Stimulated activated effector memory CD8-positive, alpha-beta T cell treated with anti-CD3 and anti-CD28 coated beads, Interleukin-12 subunit alpha, Interleukin-12 subunit beta, amount 100 ng/mL, for 72 hours (primary cell): ENCODE data around the gene SLC9B1.

Source experiments
- ATAC-seq: fragments of 150-1000 bp; cut with Tn5 transposase; 2 replicates; pipeline ENCODE4 v1.10.0; 2021
- DNase-seq, 2 donors: peaks; one replicate each; pipeline ENCODE4 v3.0.0; 2021 to 2022; ENCODE audit warnings: low spot score in 2 of 2
- H3K27ac Mint-ChIP-seq: one replicate; pipeline ENCODE4 v1.8.0; 2022; ENCODE audit warnings: mild to moderate bottlenecking, mixed read lengths
- H3K36me3 Mint-ChIP-seq: one replicate; pipeline ENCODE4 v1.8.0; 2022; ENCODE audit warnings: mild to moderate bottlenecking, mixed read lengths
- H3K4me1 Mint-ChIP-seq: one replicate; pipeline ENCODE4 v1.8.0; 2022; ENCODE audit warnings: mixed read lengths
- H3K4me3 Mint-ChIP-seq: one replicate; pipeline ENCODE4 v1.8.0; 2022; ENCODE audit warnings: mild to moderate bottlenecking, mixed read lengths
- H3K9me3 Mint-ChIP-seq: one replicate; pipeline ENCODE4 v1.8.0; 2022; ENCODE audit warnings: mixed read lengths

Gene SLC9B1, protein sequence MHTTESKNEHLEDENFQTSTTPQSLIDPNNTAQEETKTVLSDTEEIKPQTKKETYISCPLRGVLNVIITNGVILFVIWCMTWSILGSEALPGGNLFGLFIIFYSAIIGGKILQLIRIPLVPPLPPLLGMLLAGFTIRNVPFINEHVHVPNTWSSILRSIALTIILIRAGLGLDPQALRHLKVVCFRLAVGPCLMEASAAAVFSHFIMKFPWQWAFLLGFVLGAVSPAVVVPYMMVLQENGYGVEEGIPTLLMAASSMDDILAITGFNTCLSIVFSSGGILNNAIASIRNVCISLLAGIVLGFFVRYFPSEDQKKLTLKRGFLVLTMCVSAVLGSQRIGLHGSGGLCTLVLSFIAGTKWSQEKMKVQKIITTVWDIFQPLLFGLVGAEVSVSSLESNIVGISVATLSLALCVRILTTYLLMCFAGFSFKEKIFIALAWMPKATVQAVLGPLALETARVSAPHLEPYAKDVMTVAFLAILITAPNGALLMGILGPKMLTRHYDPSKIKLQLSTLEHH

DNA sequence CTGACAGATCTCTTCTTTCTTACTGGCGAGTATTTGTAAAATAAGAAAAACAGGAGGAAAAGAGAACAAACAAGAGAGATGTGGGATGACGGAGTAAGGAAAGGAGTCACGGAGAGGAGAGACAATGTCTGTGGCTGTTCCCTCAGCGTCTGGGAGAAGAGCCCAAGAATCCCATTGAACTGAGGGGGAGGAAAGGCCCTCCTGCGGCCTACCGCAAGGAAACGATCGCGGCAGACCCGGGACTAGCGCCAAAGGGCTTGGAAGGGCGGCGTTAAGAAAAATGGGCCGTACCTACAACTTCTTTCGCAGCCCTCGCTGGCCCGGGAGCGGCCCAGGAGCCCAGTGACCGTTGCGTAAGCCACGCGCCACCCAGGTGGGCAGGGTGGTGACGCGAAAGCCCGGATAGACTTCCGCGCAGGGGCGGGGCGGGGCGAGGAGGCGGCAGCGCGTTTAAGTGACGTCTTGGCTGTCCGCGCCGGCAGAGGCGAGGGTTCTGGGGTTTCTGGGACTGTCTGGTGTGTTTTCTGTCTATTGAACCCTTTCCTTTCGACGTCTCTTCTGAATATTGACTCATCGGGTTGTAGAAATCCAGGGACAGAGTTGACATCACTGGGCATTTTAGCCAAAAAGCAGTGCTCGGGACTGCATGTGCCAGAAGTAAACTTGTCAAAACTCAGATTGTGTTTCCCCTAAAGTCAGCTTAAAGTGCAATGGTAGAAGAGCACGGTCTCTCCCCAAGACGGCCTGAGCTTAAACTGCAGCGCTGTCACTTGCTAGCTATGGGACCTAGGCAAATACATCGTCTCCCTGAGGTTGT, at the start of gene SLC9B1:
SLC9B1 (minus strand) TSS at position 398 of the 817 bp plus-strand sequence. CDS start 27,994 bp downstream, outside the sequence.
- peak; percentile 89 to 95 for DNase-seq
- H3K36me3 Mint-ChIP-seq = peaks cover 11% of the 10 kb centered on the region
- no peaks in the 10 kb centered on the region for H3K9me3 Mint-ChIP-seq
- H3K27ac Mint-ChIP-seq = peak within 1 kb of the TSS; percentile 97
- peak; percentile 99 for ATAC-seq
- peak within 1 kb of the TSS; percentile 83 for H3K4me3 Mint-ChIP-seq
- peaks cover 6% of the 10 kb centered on the region for H3K4me1 Mint-ChIP-seq

DNA sequence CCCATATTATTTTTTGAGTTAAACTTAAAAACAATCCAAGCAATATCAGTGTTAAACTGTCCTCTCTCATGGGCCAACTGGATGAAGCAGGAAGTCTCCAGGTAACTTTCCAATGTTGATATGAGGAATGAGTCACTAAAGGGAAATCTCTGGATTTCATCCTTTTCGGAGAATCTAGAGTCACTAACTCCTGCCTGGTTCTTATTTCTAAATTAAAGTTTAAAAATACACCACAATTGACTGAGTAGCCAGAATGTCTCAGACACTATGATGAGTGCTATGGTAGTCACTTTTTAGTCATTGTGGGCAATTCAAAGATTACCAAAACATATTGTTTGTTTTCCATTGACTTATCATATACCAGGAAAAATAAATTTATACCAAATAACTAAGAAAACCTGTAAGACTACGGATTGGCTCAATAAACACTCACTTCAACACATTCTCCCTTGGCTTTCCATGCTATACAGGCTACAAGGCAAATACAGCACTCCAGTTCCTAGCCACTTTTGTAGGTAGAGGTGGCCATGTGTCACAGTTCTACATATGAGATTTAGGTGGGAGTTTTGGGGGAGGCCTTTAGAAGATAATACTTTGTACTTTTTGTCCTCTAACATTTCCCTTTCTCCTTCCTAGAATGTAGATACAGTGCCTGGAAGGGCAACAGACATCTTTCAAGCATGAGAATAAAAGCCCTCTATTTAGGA, 48.5 kb upstream of the SLC9B1 start:
- Mint-ChIP-seq H3K4me1 (peaks cover 24% of the 10 kb centered on the region), H3K36me3 (peaks cover 70% of the 10 kb centered on the region), H3K9me3 (no peaks in the 10 kb centered on the region), H3K27ac (no peak overlapping the region), H3K4me3 (no peak overlapping the region)
- DNase-seq (no peak), ATAC-seq (peak; percentile 91)

DNA sequence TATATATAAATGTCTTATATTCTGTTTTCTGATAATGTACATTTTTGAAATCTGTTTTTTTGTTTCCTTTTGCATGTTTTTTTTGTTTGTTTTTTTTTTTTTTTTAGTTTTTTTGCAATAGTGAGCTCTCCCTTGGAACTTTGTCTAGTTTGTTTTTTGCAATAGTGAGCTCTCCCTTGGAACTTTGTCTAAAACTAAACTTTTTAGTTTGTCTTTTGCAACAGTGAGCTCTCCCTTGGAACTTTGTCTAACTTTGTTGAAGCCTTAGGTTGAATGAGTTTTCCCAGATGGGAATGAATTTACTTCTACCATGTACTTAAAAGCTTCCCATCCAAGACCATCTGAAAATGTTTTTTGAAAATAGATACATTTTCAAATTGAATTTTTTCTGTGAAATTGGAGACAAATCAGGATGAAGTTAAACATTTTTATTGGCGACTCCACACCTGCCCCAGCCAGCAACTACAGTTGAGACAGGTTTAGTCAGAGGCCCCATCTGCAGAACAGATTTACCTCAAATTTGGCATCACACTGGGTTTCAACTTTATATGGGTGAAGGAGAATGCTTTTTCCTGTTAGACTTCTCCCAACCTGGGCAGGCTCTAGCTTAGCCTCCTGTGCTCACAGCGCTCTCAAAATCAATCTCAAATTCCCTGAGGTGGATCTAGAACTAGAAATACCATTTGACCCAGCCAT, 41.1 kb upstream of the SLC9B1 start:
- no peaks in the 10 kb centered on the region for H3K4me1 Mint-ChIP-seq
- no peak overlapping the region for H3K4me3 Mint-ChIP-seq
- no peaks in the 10 kb centered on the region for H3K9me3 Mint-ChIP-seq
- H3K27ac Mint-ChIP-seq = no peak overlapping the region
- peaks cover 63% of the 10 kb centered on the region for H3K36me3 Mint-ChIP-seq
- ATAC-seq (no peak), DNase-seq (no peak)

DNA sequence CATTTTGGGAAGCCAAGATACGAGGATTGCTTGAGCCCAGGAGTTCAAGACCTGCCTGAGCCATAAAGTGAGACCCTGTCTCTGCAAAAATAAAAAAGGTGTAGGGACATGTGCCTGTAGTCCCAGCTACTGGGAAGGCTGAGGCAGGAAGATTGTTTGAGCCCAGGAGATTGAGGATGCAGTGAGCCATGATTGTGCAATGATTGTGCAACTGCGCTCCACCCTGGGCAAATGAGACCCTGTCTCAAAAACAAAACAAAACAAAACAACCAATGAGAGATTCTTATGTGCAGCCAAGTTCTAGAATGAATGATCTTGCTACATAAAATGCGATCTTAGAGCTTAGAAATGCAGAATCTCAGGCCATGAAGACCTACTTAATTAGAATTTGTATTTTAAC, 34.5 kb upstream of the SLC9B1 start:
- no peak overlapping the region for H3K4me3 Mint-ChIP-seq
- H3K36me3 Mint-ChIP-seq = peaks cover 41% of the 10 kb centered on the region
- H3K27ac Mint-ChIP-seq = no peak overlapping the region
- no peak for ATAC-seq
- no peak for DNase-seq
- no peaks in the 10 kb centered on the region for H3K9me3 Mint-ChIP-seq
- H3K4me1 Mint-ChIP-seq = peaks cover 9% of the 10 kb centered on the region

DNA sequence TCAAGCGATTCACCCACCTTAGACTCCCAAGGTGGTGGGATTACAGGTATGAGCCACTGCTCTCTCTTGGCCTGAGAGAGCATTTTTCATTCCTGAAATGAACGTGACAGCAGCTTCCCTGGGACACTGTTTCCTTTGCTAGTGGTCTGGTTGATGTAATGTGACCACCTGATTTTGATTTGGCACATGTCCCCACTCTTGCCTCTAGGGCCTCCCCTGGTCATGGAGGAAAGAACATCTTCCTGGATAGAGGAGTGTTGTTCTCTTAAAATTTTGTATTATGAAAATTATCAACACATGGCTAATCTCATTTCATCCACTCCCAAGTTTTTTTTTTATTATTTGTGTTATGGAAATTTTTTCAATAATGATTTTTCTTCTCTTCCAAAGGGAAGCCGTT, 33.3 kb upstream of the SLC9B1 start:
- no peak for ATAC-seq
- no peaks in the 10 kb centered on the region for H3K9me3 Mint-ChIP-seq
- no peak overlapping the region for H3K4me3 Mint-ChIP-seq

DNA sequence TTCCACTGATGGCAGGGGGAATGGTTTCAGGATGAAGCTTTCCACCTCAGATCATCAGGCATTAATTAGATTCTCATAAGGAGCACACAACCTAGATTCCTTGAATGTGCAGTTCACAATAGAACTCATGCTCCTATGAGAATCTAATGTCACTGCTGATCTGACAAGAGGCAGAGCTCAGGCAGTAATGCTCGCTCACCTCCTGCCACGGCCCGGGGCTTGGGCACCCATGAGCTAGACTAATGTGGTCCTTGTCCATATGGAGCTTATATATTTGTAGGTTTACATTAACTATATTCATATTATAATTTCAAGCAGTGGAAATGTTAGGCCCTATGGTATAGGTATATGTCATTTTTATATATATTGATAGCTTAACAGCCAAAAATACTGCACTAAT, 32.6 kb upstream of the SLC9B1 start:
- Mint-ChIP-seq H3K4me3 (no peak overlapping the region), H3K27ac (no peak overlapping the region), H3K4me1 (peaks cover 9% of the 10 kb centered on the region), H3K36me3 (peaks cover 48% of the 10 kb centered on the region), H3K9me3 (no peaks in the 10 kb centered on the region)
- DNase-seq = no peak
- no peak for ATAC-seq

More for the DNA sequence above, 33.3 kb upstream of the SLC9B1 start:
- no peak for DNase-seq
- Mint-ChIP-seq H3K4me1 (peaks cover 9% of the 10 kb centered on the region), H3K27ac (no peak overlapping the region), H3K36me3 (peaks cover 43% of the 10 kb centered on the region)

DNA sequence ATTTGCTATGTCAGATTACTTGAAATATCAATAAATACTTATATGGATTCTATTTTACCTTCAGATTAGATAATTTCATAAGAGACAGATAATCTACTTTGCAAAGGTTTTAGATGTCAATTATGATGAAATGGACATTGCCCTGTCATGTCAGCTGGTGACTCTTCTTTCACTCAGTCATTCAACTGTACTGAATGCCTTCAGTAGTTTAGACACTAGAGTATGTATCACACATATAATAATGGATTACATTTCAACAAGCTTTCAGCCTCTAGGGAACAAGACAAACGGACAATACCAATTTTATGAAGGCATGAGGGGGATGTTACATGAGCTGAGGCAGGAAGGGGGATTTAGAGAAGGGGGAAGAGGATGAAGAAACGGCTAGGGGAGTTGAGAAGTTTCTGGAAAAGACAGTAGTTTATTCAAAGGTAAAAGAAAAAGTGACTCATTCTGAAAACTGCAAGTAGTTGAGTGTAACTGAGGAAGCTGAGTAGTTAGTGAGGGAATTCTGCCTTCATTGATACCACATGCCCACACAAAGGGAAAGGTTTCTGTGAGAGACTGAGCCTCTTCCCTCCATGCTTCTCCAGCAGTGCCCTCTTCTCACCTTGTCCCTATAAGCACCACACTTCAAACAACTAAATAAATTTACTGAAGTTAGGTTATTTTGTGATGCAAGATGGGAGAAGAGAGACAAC, 31.4 kb upstream of the SLC9B1 start:
- DNase-seq (no peak), ATAC-seq (peak; percentile 68)
- Mint-ChIP-seq H3K36me3 (peaks cover 49% of the 10 kb centered on the region), H3K27ac (peak overlapping the region; percentile 60), H3K4me3 (no peak overlapping the region), H3K9me3 (no peaks in the 10 kb centered on the region), H3K4me1 (peaks cover 9% of the 10 kb centered on the region)

DNA sequence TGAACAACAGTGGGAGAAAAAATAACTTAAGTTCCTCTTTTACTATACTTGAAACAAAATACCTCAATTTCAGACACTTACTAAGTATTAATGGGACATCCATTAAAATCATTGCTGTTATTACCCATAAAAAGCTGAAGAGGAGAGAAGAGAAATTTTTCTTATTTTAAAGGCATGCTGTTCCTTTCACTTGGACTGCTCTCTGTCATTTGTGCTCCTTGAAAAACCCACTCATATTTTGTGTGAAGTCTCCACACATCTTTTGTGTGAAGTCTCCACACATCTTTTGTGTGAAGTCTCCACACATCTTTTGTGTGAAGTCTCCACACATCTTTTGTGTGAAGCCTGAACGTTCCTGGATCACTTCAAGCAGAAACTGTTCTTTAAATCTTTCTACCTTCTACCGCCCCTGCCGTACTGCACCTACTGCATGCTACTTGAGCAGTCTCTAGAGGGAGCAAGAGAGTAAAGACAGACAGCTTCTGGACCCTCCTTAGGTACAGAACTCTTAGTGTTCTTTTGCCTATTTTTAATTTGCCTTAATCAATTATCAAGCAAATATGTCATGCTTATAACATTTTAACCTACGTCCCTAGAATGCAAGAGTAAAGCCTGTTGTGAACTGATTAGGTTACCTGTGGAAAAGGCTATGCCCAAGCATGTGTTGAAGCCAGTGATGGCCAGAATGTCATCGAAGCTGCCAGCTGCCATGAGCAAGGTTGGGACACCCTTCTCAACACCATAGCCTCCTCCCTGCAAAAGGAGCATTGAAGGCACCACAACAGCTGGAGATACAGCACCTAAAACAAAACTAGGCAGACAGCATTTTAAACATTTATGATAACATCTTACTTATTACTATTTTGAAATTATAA, 27.1 kb upstream of the SLC9B1 start:
- H3K4me1 Mint-ChIP-seq = peaks cover 9% of the 10 kb centered on the region
- H3K36me3 Mint-ChIP-seq = peaks cover 76% of the 10 kb centered on the region
- ATAC-seq = peak; percentile 88
- H3K4me3 Mint-ChIP-seq = no peak overlapping the region
- H3K9me3 Mint-ChIP-seq = no peaks in the 10 kb centered on the region
- peak in 1 of 2 donors; percentile 56 for DNase-seq
- no peak overlapping the region for H3K27ac Mint-ChIP-seq

DNA sequence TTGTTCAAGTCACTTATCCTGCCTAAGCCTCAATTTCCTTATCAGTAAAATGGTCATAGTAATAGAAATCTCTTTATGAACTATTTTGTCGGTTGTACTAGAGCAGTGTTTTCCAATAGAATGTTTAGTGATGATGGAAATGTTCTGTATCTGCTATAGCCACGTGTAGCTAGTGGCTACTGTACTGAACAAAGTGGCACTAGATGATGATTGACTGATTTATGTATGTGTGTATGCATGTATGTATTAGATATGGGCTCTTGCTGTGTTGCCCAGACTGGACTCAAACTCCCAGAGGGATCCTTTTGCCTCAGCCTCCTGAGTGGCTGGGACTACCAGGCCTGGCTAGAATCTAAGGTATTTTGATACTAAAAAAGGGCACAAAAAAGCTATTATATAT, 24.7 kb upstream of the SLC9B1 start:
- H3K36me3 Mint-ChIP-seq = peaks cover 70% of the 10 kb centered on the region
- H3K4me3 Mint-ChIP-seq = no peak overlapping the region
- H3K27ac Mint-ChIP-seq = no peak overlapping the region
- no peak for DNase-seq
- H3K4me1 Mint-ChIP-seq = no peaks in the 10 kb centered on the region
- no peak for ATAC-seq
- no peaks in the 10 kb centered on the region for H3K9me3 Mint-ChIP-seq

DNA sequence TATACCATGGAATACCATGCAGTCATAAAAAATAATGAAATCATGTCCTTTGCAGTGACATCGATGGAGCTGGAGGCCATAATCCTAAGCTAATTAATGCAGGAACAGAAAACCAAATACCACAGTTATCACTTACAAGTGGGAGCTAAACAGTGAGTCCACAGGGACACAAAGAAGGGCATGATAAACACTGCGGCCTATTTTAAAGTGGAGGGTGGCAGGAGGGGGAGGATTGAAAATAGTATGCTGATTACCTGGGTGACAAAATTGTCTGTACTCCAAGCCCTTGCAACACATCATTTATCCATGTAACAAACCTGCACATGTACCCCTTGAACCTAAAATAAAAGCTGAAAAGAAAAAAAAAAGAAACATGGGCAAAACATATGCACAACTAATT, 16.7 kb upstream of the SLC9B1 start:
- peaks cover 13% of the 10 kb centered on the region for H3K36me3 Mint-ChIP-seq
- no peak overlapping the region for H3K27ac Mint-ChIP-seq
- H3K4me1 Mint-ChIP-seq = no peaks in the 10 kb centered on the region
- DNase-seq (no peak), ATAC-seq (no peak)
- H3K9me3 Mint-ChIP-seq = no peaks in the 10 kb centered on the region
- H3K4me3 Mint-ChIP-seq = no peak overlapping the region

DNA sequence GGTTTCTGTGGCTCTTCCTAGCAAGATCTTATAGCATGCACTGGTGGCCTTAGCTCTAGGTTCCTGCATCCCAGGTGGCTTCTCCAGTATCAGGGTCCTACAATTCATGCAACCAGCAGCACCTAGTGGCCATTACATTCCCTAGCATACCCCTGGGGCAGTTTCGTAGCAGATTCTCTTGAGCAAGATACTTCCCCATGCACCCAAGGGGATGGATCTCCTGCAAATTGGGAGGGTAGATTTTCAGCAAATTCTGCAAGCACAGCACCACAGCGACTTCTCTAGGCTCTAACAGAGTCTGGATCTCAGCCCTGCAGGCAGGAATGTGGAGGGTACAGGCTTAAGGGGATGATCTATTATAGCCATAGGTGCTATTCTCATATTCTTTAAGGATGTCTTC, 13.1 kb upstream of the SLC9B1 start:
- Mint-ChIP-seq H3K4me3 (no peak overlapping the region), H3K27ac (peak overlapping the region; percentile 21), H3K9me3 (no peaks in the 10 kb centered on the region), H3K36me3 (peaks cover 21% of the 10 kb centered on the region), H3K4me1 (no peaks in the 10 kb centered on the region)
- ATAC-seq (peak; percentile 44), DNase-seq (no peak)

DNA sequence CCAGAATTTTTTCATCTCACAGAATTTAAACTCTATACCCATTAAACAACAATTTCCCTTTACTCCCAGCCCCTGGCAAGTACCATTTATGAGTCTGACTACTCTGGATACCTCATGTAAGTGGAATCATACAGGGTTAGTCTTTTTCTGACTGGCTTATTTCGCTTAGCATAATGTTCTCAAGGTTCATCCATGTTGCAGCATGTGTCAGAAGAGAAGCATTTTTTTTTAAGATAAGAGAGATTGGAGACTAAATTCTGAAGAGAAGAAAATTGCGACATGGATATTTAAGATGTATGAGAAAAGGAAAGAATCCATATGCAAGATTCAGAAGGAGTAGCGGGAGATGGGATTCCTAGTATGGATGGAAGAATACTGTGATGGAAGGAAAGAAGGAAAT, 11.3 kb upstream of the SLC9B1 start:
- ATAC-seq = no peak
- no peak overlapping the region for H3K27ac Mint-ChIP-seq
- no peaks in the 10 kb centered on the region for H3K9me3 Mint-ChIP-seq

DNA sequence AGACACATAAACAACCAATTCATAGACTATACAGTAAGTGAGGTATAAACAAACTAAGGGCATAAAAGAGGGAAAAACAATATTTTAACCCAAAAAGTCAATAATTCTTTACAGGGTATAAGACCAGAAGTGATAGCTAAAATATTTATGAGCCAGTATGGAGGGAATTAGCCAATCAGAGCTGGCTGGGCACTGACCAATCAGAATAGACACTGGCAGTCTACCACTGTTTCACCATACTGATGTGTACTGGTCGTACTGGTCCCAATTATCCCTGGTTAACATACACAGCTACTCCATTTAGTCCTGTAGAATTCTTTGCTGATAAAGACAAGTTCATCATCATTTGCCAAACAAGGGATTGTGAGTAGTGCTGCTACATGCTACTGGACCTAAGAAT, 9.8 kb upstream of the SLC9B1 start:
- no peak overlapping the region for H3K4me3 Mint-ChIP-seq
- H3K9me3 Mint-ChIP-seq = no peaks in the 10 kb centered on the region
- no peak for DNase-seq
- no peaks in the 10 kb centered on the region for H3K4me1 Mint-ChIP-seq
- ATAC-seq = no peak
- peaks cover 30% of the 10 kb centered on the region for H3K36me3 Mint-ChIP-seq
- no peak overlapping the region for H3K27ac Mint-ChIP-seq

More for the DNA sequence above, 11.3 kb upstream of the SLC9B1 start:
- no peak for DNase-seq
- Mint-ChIP-seq H3K36me3 (peaks cover 20% of the 10 kb centered on the region), H3K4me1 (no peaks in the 10 kb centered on the region), H3K4me3 (no peak overlapping the region)
